ENCODE data around the gene RRAGD. TPM values are rescaled to one million over a fixed set of nuclear protein-coding genes. Genes with fewer than 3 reads are reported as not detected.

The RRAGD gene
- total and polyA plus RNA-seq, 2 of the 8 experiments (the other 6 are each of a cell fraction or from before 2014, with no cell fraction given), result 7.2 to 30.8 TPM

GRCh38 chr6:89412071-89413005 lies at the start of gene RRAGD (continued):
- TF ChIP-seq ASH2L (IDR thresholded peaks at IDR 0.05; ENCODE audit: low read length), result no peak
- TF ChIP-seq CHD1 (IDR thresholded peaks at IDR 0.05; ENCODE audit: low read depth, low read length), result no peak
- peak; percentile 62; the same call in 1 of the 2 replicates for TF ChIP-seq USF2 (IDR thresholded peaks at IDR 0.05; ENCODE audit: low read length)
- no peak for TF ChIP-seq POU5F1 (IDR thresholded peaks at IDR 0.05; ENCODE audit: low read depth, low read length)
- TF ChIP-seq NANOG (IDR thresholded peaks at IDR 0.05; ENCODE audit: insufficient read depth, low read depth, low read length, poor library complexity, severe bottlenecking), result no peak
- no peak for TF ChIP-seq GABPA (IDR thresholded peaks at IDR 0.05; ENCODE audit: borderline replicate concordance, insufficient read depth, low read length)
- no peak for TF ChIP-seq CHD7 (IDR thresholded peaks at IDR 0.05; ENCODE audit: insufficient replicate concordance, low read length)
- 0 out of 2 replicates have a peak, but pooled peaks have one; percentile 31 for TF ChIP-seq TEAD4 (IDR thresholded peaks at IDR 0.05; ENCODE audit: low read depth, low read length)
